Left ventricle myocardium superior (tissue), 1 donor: ENCODE measurements around the gene ILF2. TPM values are rescaled to one million over a fixed set of nuclear protein-coding genes. Genes with fewer than 3 reads are reported as not detected.
"Not testable (repeated sequence)": the region's sequence is repeated elsewhere in the genome, so short reads cannot be mapped to it uniquely, and the experiment has no call there.

Source experiments
- ATAC-seq: fragments of 200-7000 bp; cut with Tn5 transposase; one replicate; pipeline ENCODE4 v1.9.1; 2020; ENCODE audit warnings: mild to moderate bottlenecking, moderate library complexity
- DNase-seq: peaks from one replicate; pipeline ENCODE4 v3.0.0-alpha.2; 2020
- intact Hi-C: fragments of 100-400 bp; cut with micrococcal nuclease; formaldehyde crosslinking; loops from one replicate; pipeline ENCODE4 v1.11.0; 2022
- long read RNA-seq: library from polyadenylated mRNA; unstranded; transcript quantifications from one replicate; pipeline ENCODE4 v2.0.0, GENCODE V29; 2021
- total RNA-seq: library from RNA; stranded (reverse); fragmentation: NEBNext Ultra II Directional; extraction: Animal tissue kit (Norgen Biotek cat#: 25700); gene quantifications from one replicate; pipeline ENCODE4 v1.2.1, GENCODE V29; 2021
- donor health status: DM: no; HTN: yes; CAD: no; lungs with severe emphysema.

Gene ILF2
- 56.9 TPM for total RNA-seq
- long read RNA-seq, transcript ILF2-201 (14 exons, 1,659 nt): major isoform, 59 of 63 reads
- long read RNA-seq, partial matches to known transcripts: 2 of 63 reads
- long read RNA-seq, other reads (novel, unspliced or antisense): 2 of 63 reads

DNA sequence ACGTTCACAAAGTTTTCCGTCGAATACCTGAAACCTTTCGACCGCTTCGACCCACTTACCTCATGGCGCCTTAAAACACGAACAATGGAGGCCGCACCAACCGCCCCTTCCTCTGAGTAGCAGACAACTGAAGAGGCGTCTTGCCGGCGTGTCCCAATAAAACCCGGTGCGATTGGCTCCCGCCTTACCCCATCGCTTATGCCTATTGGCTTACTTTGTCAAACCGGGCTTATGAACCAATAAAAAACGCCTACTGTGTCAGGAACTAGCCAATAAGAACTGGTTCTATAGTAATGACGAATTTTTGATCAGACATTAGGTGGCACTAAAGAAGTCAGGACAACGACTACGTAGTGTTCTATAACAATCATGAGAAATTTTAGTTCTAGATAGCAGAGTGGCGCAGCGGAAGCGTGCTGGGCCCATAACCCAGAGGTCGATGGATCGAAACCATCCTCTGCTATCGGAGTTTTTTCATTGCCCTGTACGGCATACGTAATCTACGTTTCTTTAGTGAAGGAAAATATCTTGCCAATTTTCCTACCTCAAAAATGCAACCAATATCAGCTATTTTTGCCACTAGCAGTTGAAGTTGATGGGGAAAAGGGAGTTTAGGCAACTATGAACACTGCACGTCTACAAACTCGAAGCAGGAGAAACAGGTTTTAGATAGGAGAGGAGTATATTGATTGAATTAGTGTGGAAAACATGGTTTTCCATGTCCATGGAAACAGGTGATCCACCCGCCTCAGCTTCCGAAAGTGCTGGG is at the start of gene ILF2:
TSS of gene ILF2 (minus strand) at position 135 of the 769 bp plus-strand sequence. CDS start at position 64, 71 bp downstream.
- ATAC-seq: peak; percentile 96
- peak; percentile 97 for DNase-seq
- intact Hi-C loops: no loop called here

- intact Hi-C loops: no loop called here
- DNase-seq (no peak), ATAC-seq (no peak)
Observed at GRCh38 chr1:153717330-153717729, 46.5 kb upstream of the ILF2 start.

- intact Hi-C loops, DNase-seq, ATAC-seq: not testable (repeated sequence)
Observed at GRCh38 chr1:153716211-153716610, 45.4 kb upstream of the ILF2 start.

DNA sequence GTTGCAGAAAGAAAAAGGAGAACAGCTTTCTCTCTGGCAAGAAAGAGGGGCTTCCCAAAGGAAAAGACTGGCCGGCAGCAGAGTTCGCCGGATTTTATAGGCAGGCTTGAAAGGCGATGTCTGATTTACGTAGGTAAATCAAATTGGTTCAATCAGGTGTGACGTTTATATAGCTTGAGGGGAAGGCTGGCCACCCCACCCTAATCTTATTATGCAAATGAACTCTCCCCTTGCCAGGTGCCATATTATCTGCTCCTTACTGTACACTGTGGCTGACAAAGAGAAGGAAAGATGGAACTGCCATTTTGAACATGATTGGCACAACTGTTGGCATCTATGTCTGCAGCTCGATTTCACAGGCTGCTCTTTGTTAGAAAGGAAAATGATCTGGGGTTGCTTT is 40.2 kb upstream of the ILF2 start:
- ATAC-seq (no peak), DNase-seq (no peak)
- intact Hi-C loops: no loop called here

GRCh38 chr1:153705484-153705883 is 34.7 kb upstream of the ILF2 start:
- DNase-seq: no peak
- intact Hi-C loops: no loop called here
- no peak for ATAC-seq

DNA sequence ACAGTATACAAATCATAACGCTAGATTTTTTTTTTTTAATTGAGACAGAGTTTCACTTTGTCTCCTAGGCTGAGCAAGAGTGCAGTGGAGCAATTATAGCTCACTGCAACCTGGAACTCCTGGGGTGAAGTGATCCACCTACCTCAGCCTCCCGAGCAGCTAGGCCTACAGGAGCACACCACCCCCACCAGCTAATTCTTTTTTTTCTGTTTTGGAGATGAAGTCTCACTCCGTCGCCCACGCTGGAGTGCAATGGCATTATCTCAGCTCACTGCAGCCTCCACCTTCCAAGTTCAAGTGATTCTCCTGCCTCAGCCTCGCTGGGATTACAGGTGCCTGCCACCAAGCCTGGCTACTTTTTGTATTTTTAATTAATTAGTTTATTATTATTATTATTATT is 29.0 kb upstream of the ILF2 start:
- intact Hi-C loops: no loop called here
- ATAC-seq (no peak), DNase-seq (no peak)

GRCh38 chr1:153698923-153699714 is 28.3 kb upstream of the ILF2 start:
- intact Hi-C loops: no loop called here
- ATAC-seq: no peak
- DNase-seq: no peak

- peak; percentile 91 for ATAC-seq
Observed at GRCh38 chr1:153698020-153698922, 27.5 kb upstream of the ILF2 start.

DNA sequence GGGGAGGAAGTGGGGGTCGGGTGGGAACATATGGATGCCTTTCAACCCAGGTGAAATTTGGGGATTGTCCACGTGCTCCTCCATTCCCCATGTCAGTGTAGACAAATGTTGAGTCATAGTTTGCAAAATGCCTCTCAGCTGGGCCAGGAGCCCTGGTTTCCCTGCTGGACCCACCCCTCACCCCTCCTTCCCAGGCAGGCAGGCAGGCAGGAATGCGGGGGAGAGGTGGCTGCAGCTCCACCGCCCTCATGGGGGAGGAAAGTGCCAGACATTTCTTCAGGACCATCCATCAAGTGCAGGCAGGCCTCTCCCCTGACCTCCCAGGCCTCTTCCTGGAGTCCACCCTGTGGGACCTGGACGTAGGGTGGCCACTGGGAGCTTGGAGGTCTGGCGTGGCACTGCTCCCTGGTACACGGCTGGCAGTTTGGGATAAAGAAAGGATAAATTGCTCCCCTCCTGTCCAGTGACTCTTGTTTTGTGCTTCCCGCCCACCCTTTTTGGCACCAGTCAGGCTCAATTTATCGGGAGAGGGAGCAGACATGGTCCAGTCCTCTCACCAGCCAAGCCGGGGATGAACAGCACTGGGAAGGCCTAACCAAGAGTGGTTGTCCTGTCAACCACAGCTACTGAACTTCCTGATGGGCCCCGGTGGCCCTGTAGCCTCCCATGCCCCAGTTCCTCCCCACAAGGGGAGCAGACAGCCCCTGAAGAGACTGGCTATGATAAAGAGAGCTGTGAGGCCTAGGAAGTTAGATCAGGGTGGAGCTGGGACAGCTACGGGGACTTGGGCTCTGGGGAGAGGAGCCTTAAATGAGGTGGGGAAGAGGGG is 26.6 kb upstream of the ILF2 start:
- intact Hi-C loops: no loop called here
- DNase-seq: peak; percentile 43
- ATAC-seq: peak; percentile 48

More at GRCh38 chr1:153698020-153698922, 27.5 kb upstream of the ILF2 start:
- DNase-seq: peak; percentile 78
- intact Hi-C loops: no loop called here

DNA sequence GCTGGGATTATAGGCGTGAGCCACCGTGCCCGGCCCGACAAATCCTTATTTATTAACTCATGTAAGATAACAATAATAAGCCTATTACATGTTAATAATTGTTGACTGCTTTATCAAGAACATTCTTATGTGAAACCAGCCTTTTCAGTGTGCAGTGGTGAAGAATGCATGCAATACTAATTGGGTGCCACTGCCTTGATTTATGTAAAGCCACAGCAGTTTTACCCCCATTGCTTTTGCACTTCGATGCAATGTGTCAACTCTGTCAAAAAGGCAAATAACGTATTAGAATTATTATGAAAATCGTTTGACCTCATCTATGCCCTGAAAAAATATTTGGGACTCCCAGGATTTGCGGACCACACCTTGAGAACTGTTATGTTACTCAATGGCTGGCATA is 25.9 kb upstream of the ILF2 start:
- DNase-seq (no peak), ATAC-seq (no peak)
- intact Hi-C loops: no loop called here

GRCh38 chr1:153693466-153693865 is 22.7 kb upstream of the ILF2 start:
- DNase-seq: no peak
- ATAC-seq: no peak
- intact Hi-C loops: no loop called here

GRCh38 chr1:153688736-153689328 is 18.0 kb upstream of the ILF2 start:
- intact Hi-C loops: no loop called here
- ATAC-seq (no peak), DNase-seq (no peak)

DNA sequence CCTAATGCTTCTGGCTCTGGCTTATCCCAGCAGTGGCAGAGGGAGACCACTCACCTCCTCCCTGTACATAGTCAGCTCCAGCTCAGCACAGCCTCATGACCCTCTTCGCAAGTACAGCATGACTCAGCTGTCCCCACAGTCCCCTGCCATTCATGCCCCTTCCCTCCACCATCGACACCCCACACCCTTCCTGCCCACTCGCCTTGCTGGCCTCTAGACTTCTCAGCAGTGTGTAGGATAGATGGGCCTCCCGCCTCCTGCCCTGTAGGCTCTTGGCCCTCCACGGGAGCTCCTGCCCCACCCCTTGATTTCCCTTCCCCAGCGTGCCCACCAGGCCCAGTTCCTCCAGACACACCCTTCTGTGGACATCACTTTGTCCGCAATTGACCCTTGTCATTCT is 17.5 kb upstream of the ILF2 start:
- ATAC-seq (no peak), DNase-seq (no peak)
- intact Hi-C loops: no loop called here

DNA sequence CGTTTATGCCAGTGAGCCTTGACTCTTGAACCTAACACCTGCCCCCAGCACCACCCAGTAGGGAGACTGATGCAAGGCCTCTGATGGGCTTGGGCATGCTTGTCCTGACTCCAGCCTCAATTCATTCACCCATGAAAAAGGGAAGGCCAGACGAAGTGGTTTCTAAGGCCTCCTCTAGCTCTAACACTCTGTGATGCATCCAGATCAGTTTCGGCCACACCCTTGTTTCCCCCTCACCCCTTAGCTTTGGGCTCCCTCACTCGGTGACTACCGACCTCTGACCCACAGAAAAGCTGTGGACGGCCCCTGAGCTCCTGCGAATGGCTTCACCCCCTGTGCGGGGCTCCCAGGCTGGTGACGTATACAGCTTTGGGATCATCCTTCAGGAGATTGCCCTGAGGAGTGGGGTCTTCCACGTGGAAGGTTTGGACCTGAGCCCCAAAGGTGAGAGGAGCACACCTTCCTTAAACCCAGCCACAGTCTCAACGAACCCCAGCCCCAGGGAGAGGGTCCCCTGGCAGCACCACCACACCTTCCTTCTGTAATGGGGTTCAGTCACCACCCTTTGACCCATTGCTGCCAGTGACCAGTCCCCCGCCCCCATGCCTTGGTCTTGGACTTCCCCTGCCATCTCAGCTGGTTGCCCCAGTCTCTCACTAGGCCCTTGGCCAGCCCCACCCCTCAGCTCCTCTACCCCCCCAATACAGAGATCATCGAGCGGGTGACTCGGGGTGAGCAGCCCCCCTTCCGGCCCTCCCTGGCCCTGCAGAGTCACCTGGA is 16.7 kb upstream of the ILF2 start:
- no peak for ATAC-seq
- no peak for DNase-seq
- intact Hi-C loops: no loop called here

- intact Hi-C loops: no loop called here
- DNase-seq: no peak
- ATAC-seq: no peak
Observed at GRCh38 chr1:153685544-153686340, 14.9 kb upstream of the ILF2 start.

DNA sequence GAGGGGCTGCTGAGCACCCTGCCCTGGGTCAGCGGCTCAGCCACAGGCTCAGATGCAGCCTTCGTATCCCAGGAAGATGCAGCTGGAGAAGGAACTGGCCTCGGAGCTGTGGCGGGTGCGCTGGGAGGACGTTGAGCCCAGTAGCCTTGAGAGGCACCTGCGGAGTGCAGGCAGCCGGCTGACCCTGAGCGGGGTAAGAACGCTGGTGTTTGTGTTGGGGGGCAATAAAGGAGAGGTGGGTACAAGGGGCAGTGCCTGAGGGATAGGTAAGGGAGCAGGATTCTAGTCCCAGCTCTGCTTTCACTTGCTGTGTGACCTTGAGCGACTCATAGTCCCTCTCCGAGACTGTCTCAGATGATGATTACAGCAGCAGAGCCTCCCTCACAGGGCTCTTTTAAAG is 14.1 kb upstream of the ILF2 start:
- ATAC-seq: no peak
- intact Hi-C loops: no loop called here
- no peak for DNase-seq

GRCh38 chr1:153683854-153684253 is 13.1 kb upstream of the ILF2 start:
- ATAC-seq: no peak
- no peak for DNase-seq
- intact Hi-C loops: no loop called here
